Esophagus (tissue), 2 donors: ENCODE data around the gene OR10Z1. TPM values are rescaled to one million over a fixed set of nuclear protein-coding genes. Genes with fewer than 3 reads are reported as not detected.

ENCODE experiments used
- H3K27ac ChIP-seq, 2 donors: one replicate each; pipeline ENCODE4 v1.5.1; 2013; ENCODE audit warnings: low read depth in 2 of 2, mild to moderate bottlenecking in 2 of 2, inconsistent platforms in 1 of 2, low read length in 1 of 2, moderate library complexity in 1 of 2
- H3K27me3 ChIP-seq, 2 donors: one replicate each; pipeline ENCODE4 v1.6.1; 2013; ENCODE audit warnings: low read length in 2 of 2, control low read depth in 1 of 2, mild to moderate bottlenecking in 1 of 2; ENCODE audit not compliant: insufficient read depth in 2 of 2, control insufficient read depth in 1 of 2
- H3K36me3 ChIP-seq, 2 donors: one replicate each; pipeline ENCODE4 v1.6.1; 2013; ENCODE audit warnings: low read length in 1 of 2; ENCODE audit not compliant: control insufficient read depth in 2 of 2, insufficient read depth in 2 of 2
- H3K4me1 ChIP-seq, 2 donors: one replicate each; pipeline ENCODE4 v1.6.1; 2013; ENCODE audit warnings: low read length in 1 of 2; ENCODE audit not compliant: control insufficient read depth in 2 of 2, insufficient read depth in 2 of 2
- H3K4me3 ChIP-seq, 2 donors: one replicate each; pipeline ENCODE4 v1.5.1; 2013; ENCODE audit warnings: low read length in 2 of 2, mild to moderate bottlenecking in 2 of 2, low read depth in 1 of 2, moderate library complexity in 1 of 2
- H3K9me3 ChIP-seq, 2 donors: one replicate each; pipeline ENCODE4 v1.6.1; 2013; ENCODE audit warnings: mild to moderate bottlenecking in 2 of 2, low read depth in 1 of 2, low read length in 1 of 2, moderate library complexity in 1 of 2; ENCODE audit not compliant: control insufficient read depth in 2 of 2, insufficient read depth in 1 of 2
- WGBS, 2 donors: extraction: QIAGEN DNeasy Blood & Tissue Kit; methylation state at CpG; one replicate each; pipeline ENCODE4 v1.1.7; 2013; 5-methylcytosine and 5-hydroxymethylcytosine counted together
- polyA plus RNA-seq, 2 donors: library from polyadenylated mRNA; stranded (reverse); fragments of 200-250 nt; gene quantifications; one replicate each; pipeline ENCODE4 v1.2.3, GENCODE V29; 2013
- donor health status: healthy with polysubstance abuse.
- donor health status: Bipolar disorder and iron deficiency.

Gene OR10Z1
- polyA plus RNA-seq, 2 donors: not detected

- Histone ChIP-seq H3K27me3 (no peaks in the 10 kb centered on the region), H3K4me3 (no peak overlapping the region), H3K36me3 (no peaks in the 10 kb centered on the region), H3K4me1 (no peaks in the 10 kb centered on the region), H3K9me3 (no peaks in the 10 kb centered on the region), H3K27ac (no peak overlapping the region)
Measured at GRCh38 chr1:158654086-158654485, 49.0 kb downstream of the OR10Z1 start.

GRCh38 chr1:158654571-158654970, 49.5 kb downstream of the OR10Z1 start:
- WGBS, 2 donors: 63 to 66% methylated on average over 6 of the region's 6 CpGs
- Histone ChIP-seq H3K9me3 (no peaks in the 10 kb centered on the region), H3K4me1 (no peaks in the 10 kb centered on the region)

More at GRCh38 chr1:158654571-158654970, 49.5 kb downstream of the OR10Z1 start:
- Histone ChIP-seq H3K27me3 (no peaks in the 10 kb centered on the region), H3K36me3 (no peaks in the 10 kb centered on the region), H3K27ac (no peak overlapping the region), H3K4me3 (no peak overlapping the region)

Other genes starting within 250 kb of the OR10Z1 start
- gene OR10T2, start 205.8 kb upstream of the OR10Z1 start, polyA plus RNA-seq: not detected
- gene OR10K2, start 179.0 kb upstream of the OR10Z1 start, polyA plus RNA-seq: not detected
- not detected for gene OR10K1, start 143.4 kb upstream of the OR10Z1 start, polyA plus RNA-seq
- not detected for gene OR10R2, start 133.0 kb upstream of the OR10Z1 start, polyA plus RNA-seq
- gene OR6Y1, start 50.9 kb upstream of the OR10Z1 start, polyA plus RNA-seq: not detected
- gene OR6P1, start 34.7 kb upstream of the OR10Z1 start, polyA plus RNA-seq: not detected
- gene OR10X1, start 25.4 kb upstream of the OR10Z1 start, polyA plus RNA-seq: not detected
- under 1 TPM in 1 of 2 donors, not detected in 1; 0.04 TPM for gene SPTA1, start 81.4 kb downstream of the OR10Z1 start, polyA plus RNA-seq
- gene OR6K2, start 95.4 kb downstream of the OR10Z1 start, polyA plus RNA-seq: not detected
- gene OR6K3, start 115.5 kb downstream of the OR10Z1 start, polyA plus RNA-seq: not detected
- not detected for gene OR6K6, start 149.5 kb downstream of the OR10Z1 start, polyA plus RNA-seq
- not detected for gene OR6N1, start 166.9 kb downstream of the OR10Z1 start, polyA plus RNA-seq
- gene OR6N2, start 175.9 kb downstream of the OR10Z1 start, polyA plus RNA-seq: not detected
- under 1 TPM; 0.49 to 0.93 TPM for gene MNDA, start 226.1 kb downstream of the OR10Z1 start, polyA plus RNA-seq